Sigmoid colon (tissue), 7 donors: ENCODE measurements around the gene KCNT1. TPM values are rescaled to one million over a fixed set of nuclear protein-coding genes. Genes with fewer than 3 reads are reported as not detected.

Experiments
- DNase-seq: peaks from one replicate; pipeline ENCODE4 v3.0.0-alpha.2; 2019
- H3K27ac ChIP-seq, 4 donors: fragments of 200-600 bp; sonication (generic); one replicate each; pipeline ENCODE4 v1.5.1; 2016 to 2019; ENCODE audit warnings: mild to moderate bottlenecking in 1 of 4
- H3K27me3 ChIP-seq, 3 donors: fragments of 200-600 bp; sonication (generic); one replicate each; pipeline ENCODE4 v1.5.1; 2019; ENCODE audit warnings: mild to moderate bottlenecking in 1 of 3
- H3K36me3 ChIP-seq, 4 donors: fragments of 200-600 bp; sonication (generic); one replicate each; pipeline ENCODE4 v1.5.1; 2016 to 2019
- H3K4me1 ChIP-seq, 4 donors: fragments of 200-600 bp; sonication (generic); one replicate each; pipeline ENCODE4 v1.5.1; 2017 to 2019
- H3K4me3 ChIP-seq, 4 donors: fragments of 200-600 bp; sonication (generic); one replicate each; pipeline ENCODE4 v1.5.1; 2017 to 2019; ENCODE audit warnings: mild to moderate bottlenecking in 2 of 4, moderate library complexity in 1 of 4
- H3K9me3 ChIP-seq, 4 donors: fragments of 200-600 bp in 3 of 4; sonication (generic) in 3 of 4; one replicate each; pipeline versions ENCODE4 v1.5.1 to v1.6.1; 2013 to 2019
- EP300 ChIP-seq, 4 donors: sonication (generic); formaldehyde crosslinking; IDR thresholded peaks; one replicate each; pipeline ENCODE4 v1.6.1; 2017; ENCODE audit warnings: antibody characterized with exemption in 4 of 4
- POLR2A ChIP-seq, 2 donors: fragments of 450-650 bp; IDR thresholded peaks; one replicate each; pipeline ENCODE4 v1.6.1; 2016; ENCODE audit warnings: antibody characterized with exemption in 2 of 2, mild to moderate bottlenecking in 2 of 2, moderate library complexity in 2 of 2
- POLR2AphosphoS5 ChIP-seq, 4 donors: sonication (generic); formaldehyde crosslinking; IDR thresholded peaks; one replicate each; pipeline ENCODE4 v1.6.1; 2017; ENCODE audit warnings: antibody characterized with exemption in 4 of 4
- WGBS, 2 donors: extraction: QIAGEN DNeasy Blood & Tissue Kit; methylation state at CpG; one replicate each; pipeline ENCODE4 v1.1.7; 2013; 5-methylcytosine and 5-hydroxymethylcytosine counted together
- intact Hi-C: fragments of 100-400 bp; cut with DNase I; formaldehyde crosslinking; loops from one replicate; pipeline ENCODE4 v1.15.1; 2023
- polyA plus RNA-seq, 3 donors: library from polyadenylated mRNA; stranded (reverse); fragments of 200-250 nt; gene quantifications; one replicate each; pipeline ENCODE4 v1.2.3, GENCODE V29; 2013
- total RNA-seq, 4 donors: library from RNA; depleted of rRNA; stranded (reverse); fragments of >200 nt; gene quantifications; one replicate each; pipeline ENCODE4 v1.1.0, GENCODE V29; 2016
- TF ChIP-seq, protein P1 (sequence below), 4 experiments: fragments of 450-650 bp in 3 of 4; fragments of 200-600 bp in 1 of 4; IDR thresholded peaks; one replicate each; pipeline ENCODE4 v1.5.1; 2016 to 2019; ENCODE audit warnings: antibody characterized with exemption in 4 of 4, mild to moderate bottlenecking in 3 of 4, moderate library complexity in 2 of 4
- donor health status: healthy with polysubstance abuse.
- donor health status: Bipolar disorder and iron deficiency.
- donor health status: healthy.

The KCNT1 gene
- total and polyA plus RNA-seq, 7 donors = 0.23 to 0.95 (median 0.32) TPM; not detected in 3

DNA sequence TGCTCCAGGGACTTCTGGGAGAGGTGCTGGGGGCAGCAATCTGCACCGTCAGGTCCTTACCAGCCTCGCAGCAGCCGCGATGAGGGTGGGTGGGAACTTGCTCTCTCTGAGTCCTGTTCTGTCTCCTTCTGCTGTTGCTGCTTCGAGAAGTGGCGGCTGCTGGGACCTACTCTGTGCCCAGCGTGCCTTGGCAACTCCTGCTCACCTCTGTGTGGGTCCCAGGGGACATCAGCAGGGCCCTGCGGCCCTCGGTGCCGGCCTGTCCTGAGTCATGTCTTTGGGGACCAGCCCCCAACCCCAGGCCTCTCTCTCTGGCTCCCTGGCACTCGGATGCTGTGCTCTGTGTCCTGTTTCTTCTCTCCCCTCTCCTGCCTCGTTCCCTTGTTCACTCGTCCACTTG, 49.5 kb downstream of the KCNT1 start:
- TF ChIP-seq POLR2AphosphoS5 (IDR thresholded peaks at IDR 0.05) = no peak
- TF ChIP-seq EP300 (IDR thresholded peaks at IDR 0.05) = no peak
- TF ChIP-seq, protein P1, sequence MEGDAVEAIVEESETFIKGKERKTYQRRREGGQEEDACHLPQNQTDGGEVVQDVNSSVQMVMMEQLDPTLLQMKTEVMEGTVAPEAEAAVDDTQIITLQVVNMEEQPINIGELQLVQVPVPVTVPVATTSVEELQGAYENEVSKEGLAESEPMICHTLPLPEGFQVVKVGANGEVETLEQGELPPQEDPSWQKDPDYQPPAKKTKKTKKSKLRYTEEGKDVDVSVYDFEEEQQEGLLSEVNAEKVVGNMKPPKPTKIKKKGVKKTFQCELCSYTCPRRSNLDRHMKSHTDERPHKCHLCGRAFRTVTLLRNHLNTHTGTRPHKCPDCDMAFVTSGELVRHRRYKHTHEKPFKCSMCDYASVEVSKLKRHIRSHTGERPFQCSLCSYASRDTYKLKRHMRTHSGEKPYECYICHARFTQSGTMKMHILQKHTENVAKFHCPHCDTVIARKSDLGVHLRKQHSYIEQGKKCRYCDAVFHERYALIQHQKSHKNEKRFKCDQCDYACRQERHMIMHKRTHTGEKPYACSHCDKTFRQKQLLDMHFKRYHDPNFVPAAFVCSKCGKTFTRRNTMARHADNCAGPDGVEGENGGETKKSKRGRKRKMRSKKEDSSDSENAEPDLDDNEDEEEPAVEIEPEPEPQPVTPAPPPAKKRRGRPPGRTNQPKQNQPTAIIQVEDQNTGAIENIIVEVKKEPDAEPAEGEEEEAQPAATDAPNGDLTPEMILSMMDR (IDR thresholded peaks at IDR 0.05) = no peak
- TF ChIP-seq POLR2A (IDR thresholded peaks at IDR 0.05) = no peak
- H3K4me3 ChIP-seq = no peak overlapping the region
- WGBS, 2 donors = 61 to 62% methylated on average over 13 of the region's 13 CpGs
- no peaks in the 10 kb centered on the region for H3K36me3 ChIP-seq
- intact Hi-C loops = no loop called here
- no peak for DNase-seq
- H3K27me3 ChIP-seq = peaks cover 0 to 21% (median 0%) of the 10 kb centered on the region in 3 donors
- no peaks in the 10 kb centered on the region for H3K4me1 ChIP-seq
- no peaks in the 10 kb centered on the region for H3K9me3 ChIP-seq
- no peak overlapping the region for H3K27ac ChIP-seq

DNA sequence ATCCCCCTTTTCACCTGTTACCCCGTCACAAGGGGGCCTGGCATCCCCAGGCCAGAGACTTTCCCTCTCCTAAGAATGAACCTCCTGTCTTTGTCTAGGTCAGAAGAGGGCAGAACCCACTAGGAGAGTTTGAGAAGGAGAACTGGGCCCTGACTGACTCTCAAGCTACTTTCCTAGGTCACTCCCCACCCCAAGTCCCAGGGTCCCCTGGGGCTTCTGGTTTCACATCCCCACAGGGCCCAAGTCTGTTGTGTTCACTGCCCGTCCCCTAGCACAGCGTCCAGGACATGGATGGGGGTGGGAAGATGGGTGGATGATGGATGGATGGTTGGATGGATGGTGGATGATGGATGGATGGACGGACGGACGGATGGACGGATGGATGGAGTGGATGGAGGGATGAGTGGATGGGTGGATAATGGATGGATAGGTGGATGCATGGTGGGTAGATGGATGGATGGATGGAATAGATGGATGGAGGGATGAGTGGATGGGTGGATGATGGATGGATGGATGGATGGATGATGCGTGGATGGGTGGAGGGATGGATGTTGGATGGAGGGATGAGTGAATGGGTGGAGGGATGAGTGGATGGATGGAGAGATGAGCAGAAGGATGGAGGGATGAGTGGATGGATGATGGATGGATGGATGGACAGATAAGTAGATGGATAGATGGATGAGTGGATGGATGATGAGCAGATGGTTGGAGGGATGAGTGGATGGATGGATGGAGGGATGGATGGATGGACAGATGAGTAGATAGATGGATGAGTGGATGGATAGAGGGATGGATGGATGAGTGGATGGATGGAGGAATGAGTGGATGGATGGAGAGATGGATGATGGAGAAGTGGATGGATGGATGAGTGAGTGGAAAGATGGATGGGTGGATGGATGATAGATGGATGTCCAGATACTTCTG, 50.6 kb downstream of the KCNT1 start:
- H3K4me3 ChIP-seq = no peak overlapping the region
- DNase-seq = no peak
- whole genome bisulfite sequencing, 2 donors = 88 to 89% methylated on average over 8 of the region's 8 CpGs
- no peaks in the 10 kb centered on the region for H3K36me3 ChIP-seq
- intact Hi-C loops = no loop called here
- no peak for TF ChIP-seq POLR2AphosphoS5 (IDR thresholded peaks at IDR 0.05)
- peaks cover 0 to 11% (median 0%) of the 10 kb centered on the region in 3 donors for H3K27me3 ChIP-seq
- H3K4me1 ChIP-seq = no peaks in the 10 kb centered on the region
- no peaks in the 10 kb centered on the region for H3K9me3 ChIP-seq
- no peak overlapping the region for H3K27ac ChIP-seq

DNA sequence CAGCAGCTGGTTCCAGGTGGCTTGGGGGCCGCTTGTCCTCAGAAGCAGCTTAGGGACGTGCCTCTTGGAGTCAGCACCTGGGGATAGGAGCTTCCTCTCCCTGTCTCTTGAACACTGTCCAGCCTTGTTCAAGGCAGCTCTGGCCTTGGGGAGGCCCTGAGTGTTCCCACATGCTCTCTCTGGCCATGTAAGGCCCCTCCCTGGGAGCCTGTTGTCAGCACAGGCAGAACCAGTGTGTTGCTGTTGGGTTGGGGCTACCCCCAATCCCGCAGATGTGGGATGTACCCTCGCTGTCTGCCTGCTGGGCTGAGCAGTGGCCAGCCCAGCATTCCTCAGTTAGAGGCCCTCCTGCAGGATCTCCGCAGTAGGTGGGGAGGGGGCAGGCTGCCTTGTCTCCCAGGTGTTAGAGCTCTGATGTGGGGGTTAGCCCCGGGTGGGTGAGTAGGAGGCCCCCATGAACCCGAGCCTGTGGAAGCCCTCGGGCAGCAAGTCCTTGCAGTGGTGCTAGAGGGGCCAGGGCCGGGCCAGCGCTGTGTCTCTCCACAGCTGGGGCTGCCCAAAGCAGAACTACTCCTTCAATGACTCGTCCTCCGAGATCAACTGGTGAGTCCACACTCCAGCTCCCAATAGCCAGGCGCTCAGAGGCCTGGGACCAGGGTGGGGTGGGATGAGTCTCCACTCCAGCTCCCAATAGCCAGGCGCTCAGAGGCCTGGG, 51.6 kb downstream of the KCNT1 start:
- intact Hi-C loops = no loop called here
- WGBS, 2 donors = 72 to 75% methylated on average over 14 of the region's 14 CpGs
- no peak for DNase-seq

DNA sequence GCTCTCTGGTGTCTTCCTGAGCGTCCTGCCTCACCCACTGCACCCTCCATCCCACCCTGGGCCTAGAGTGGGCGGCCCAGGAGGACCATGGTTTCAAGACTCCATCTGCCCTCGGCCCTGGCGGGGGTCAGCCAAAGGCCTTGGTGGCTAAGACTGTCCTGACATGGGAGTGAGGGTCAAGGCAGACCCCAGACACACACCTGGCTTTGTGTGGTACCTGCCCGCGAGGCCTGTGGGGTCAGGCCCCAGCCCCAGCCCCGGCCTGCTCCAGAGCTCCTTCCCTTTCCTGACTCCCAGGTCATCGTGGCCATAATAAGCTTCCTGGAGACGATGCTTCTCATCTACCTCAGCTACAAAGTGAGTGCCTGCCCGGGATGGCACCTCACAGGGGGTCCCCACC, 54.6 kb downstream of the KCNT1 start:
- no peaks in the 10 kb centered on the region for H3K36me3 ChIP-seq
- 76 to 82% methylated on average over 10 of the region's 10 CpGs for WGBS, 2 donors
- no peak for TF ChIP-seq POLR2AphosphoS5 (IDR thresholded peaks at IDR 0.05)
- no peak for TF ChIP-seq POLR2A (IDR thresholded peaks at IDR 0.05)
- no peak for TF ChIP-seq EP300 (IDR thresholded peaks at IDR 0.05)
- TF ChIP-seq, protein P1 (IDR thresholded peaks at IDR 0.05) = no peak
- H3K9me3 ChIP-seq = no peaks in the 10 kb centered on the region
- no peaks in the 10 kb centered on the region for H3K27me3 ChIP-seq
- intact Hi-C loops = no loop called here
- no peak overlapping the region for H3K27ac ChIP-seq
- no peaks in the 10 kb centered on the region for H3K4me1 ChIP-seq
- H3K4me3 ChIP-seq = no peak overlapping the region
- DNase-seq = no peak

More for the DNA sequence above, 51.6 kb downstream of the KCNT1 start:
- Histone ChIP-seq H3K4me3 (no peak overlapping the region), H3K36me3 (no peaks in the 10 kb centered on the region), H3K27ac (no peak overlapping the region), H3K9me3 (no peaks in the 10 kb centered on the region), H3K27me3 (peaks cover 0 to 9% (median 0%) of the 10 kb centered on the region in 3 donors), H3K4me1 (no peaks in the 10 kb centered on the region)
- TF ChIP-seq, protein P1 (IDR thresholded peaks at IDR 0.05) = no peak
- TF ChIP-seq POLR2A (IDR thresholded peaks at IDR 0.05) (no peak), POLR2AphosphoS5 (IDR thresholded peaks at IDR 0.05) (no peak)

DNA sequence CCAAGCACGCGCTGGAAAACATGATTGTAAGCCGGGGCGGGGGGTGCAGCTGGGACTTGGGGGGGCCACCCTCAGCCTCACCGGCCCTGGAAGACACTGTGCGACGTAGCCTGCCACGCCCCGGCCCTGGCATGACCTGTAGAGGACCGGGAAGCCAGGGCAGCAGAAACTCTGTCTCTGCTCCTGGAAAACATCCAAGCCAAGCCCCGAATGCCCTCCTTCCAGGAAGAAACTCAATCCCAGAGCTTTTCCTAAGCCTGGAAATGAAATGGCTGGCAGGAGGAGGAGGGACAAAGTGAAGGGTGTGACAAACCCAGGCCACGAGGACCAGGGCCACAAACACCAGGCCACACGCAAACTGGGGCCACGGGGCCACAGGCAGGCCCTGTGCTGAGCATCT, 55.4 kb downstream of the KCNT1 start:
- no peaks in the 10 kb centered on the region for H3K4me1 ChIP-seq
- TF ChIP-seq, protein P1 (IDR thresholded peaks at IDR 0.05) = no peak
- intact Hi-C loops = no loop called here
- H3K36me3 ChIP-seq = no peaks in the 10 kb centered on the region
- no peaks in the 10 kb centered on the region for H3K27me3 ChIP-seq
- no peak overlapping the region for H3K4me3 ChIP-seq
- DNase-seq = no peak
- WGBS, 2 donors = 23 to 70% methylated on average over 14 of the region's 14 CpGs
- H3K9me3 ChIP-seq = no peaks in the 10 kb centered on the region
- H3K27ac ChIP-seq = no peak overlapping the region
